MCF 10A (cell line): Measurements from ENCODE around the gene ST3GAL3. TPM values are rescaled to one million over a fixed set of nuclear protein-coding genes. Genes with fewer than 3 reads are reported as not detected.

Experiments
- BruUV-seq: library from RNA; stranded (reverse); fragments of 400-500 nt; replicated peaks from 2 replicates; lab custom pipeline; 2021; lab: Mats Ljungman, UMichigan
- CTCF ChIA-PET: fragments of 300-600 bp; sonication (Branson Sonifier 250); formaldehyde crosslinking; extraction: SDS; loops from one replicate; lab custom pipeline; 2021; ENCODE audit warnings: antibody characterized with exemption, inconsistent platforms; lab: Yijun Ruan, JAX
- POLR2A ChIA-PET: fragments of 300-600, 350-650 bp; sonication (Branson Sonifier 250); formaldehyde crosslinking; extraction: SDS; loops from one replicate; lab custom pipeline; 2020; ENCODE audit warnings: antibody characterized with exemption, inconsistent platforms; lab: Yijun Ruan, JAX
- DNase-seq: peaks from one replicate; pipeline ENCODE4 v3.0.0-alpha.2; 2018; ENCODE audit not compliant: unreplicated experiment
- H3K27ac Mint-ChIP-seq: one replicate; pipeline ENCODE4 v1.8.0; 2022; ENCODE audit warnings: mild to moderate bottlenecking, low read depth, mixed read lengths; ENCODE audit not compliant: unreplicated experiment
- H3K27me3 Mint-ChIP-seq: one replicate; pipeline ENCODE4 v1.8.0; 2022; ENCODE audit warnings: mixed read lengths; ENCODE audit not compliant: insufficient read depth, unreplicated experiment
- H3K36me3 Mint-ChIP-seq: one replicate; pipeline ENCODE4 v1.8.0; 2022; ENCODE audit warnings: mild to moderate bottlenecking, moderate library complexity, mixed read lengths; ENCODE audit not compliant: insufficient read depth, unreplicated experiment
- H3K4me1 Mint-ChIP-seq: one replicate; pipeline ENCODE4 v1.8.0; 2022; ENCODE audit warnings: mixed read lengths; ENCODE audit not compliant: insufficient read depth, unreplicated experiment
- H3K4me3 Mint-ChIP-seq: one replicate; pipeline ENCODE4 v1.8.0; 2022; ENCODE audit warnings: mild to moderate bottlenecking, moderate library complexity, mixed read lengths; ENCODE audit not compliant: unreplicated experiment
- H3K9me3 Mint-ChIP-seq: one replicate; pipeline ENCODE4 v1.8.0; 2022; ENCODE audit warnings: mixed read lengths; ENCODE audit not compliant: unreplicated experiment
- intact Hi-C: fragments of 100-400 bp; cut with micrococcal nuclease; formaldehyde crosslinking; loops from 2 replicates; pipeline ENCODE4 v1.14.1; 2022
- total RNA-seq: library from RNA; stranded (reverse); gene quantifications from 2 replicates; pipeline ENCODE4 v1.2.3, GENCODE V29; 2022
- TF ChIP-seq, protein P1 (sequence below): fragments of 200-600 bp; IDR thresholded peaks from one replicate; pipeline ENCODE4 v1.8.0; 2022; ENCODE audit warnings: antibody characterized with exemption, mild to moderate bottlenecking; ENCODE audit not compliant: unreplicated experiment

ST3GAL3 gene
- total RNA-seq, 1 experiment from 2014 or later: 24.2 TPM

DNA sequence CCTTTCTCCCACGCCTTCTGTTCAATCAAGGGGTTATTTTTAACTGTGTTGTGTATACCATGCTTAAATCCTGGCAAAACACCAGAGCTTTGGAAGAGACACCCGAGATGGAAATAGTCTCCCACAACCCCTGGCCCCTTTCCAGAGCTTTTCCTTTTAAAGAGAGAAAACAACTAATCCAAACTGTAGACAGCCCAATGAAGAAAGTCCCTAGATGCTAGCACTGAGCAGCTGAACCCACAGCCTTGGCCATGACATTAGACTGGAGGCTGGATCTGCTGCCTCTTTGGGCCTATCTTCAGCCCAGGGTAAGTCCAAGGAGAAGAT is 161.4 kb downstream of the ST3GAL3 start:
- peaks cover 21% of the 10 kb centered on the region for H3K4me1 Mint-ChIP-seq
- ChIA-PET POLR2A (interaction anchor here (0.6 to 1.4 kb wide), 6 partner anchors 7 to 152 kb away, joined by 3 to 5 read pairs (median 3); no protein-coding TSS in a partner anchor), CTCF (interaction anchor here (0.6 to 1.7 kb wide), 6 partner anchors 8 to 103 kb away, joined by 3 to 5 read pairs (median 4); no protein-coding TSS in a partner anchor)
- H3K27me3 Mint-ChIP-seq: no peaks in the 10 kb centered on the region
- intact Hi-C loops: no loop called here
- no peak overlapping the region for H3K4me3 Mint-ChIP-seq
- H3K9me3 Mint-ChIP-seq: no peaks in the 10 kb centered on the region
- BruUV-seq: no TSS peak
- TF ChIP-seq, protein P1, sequence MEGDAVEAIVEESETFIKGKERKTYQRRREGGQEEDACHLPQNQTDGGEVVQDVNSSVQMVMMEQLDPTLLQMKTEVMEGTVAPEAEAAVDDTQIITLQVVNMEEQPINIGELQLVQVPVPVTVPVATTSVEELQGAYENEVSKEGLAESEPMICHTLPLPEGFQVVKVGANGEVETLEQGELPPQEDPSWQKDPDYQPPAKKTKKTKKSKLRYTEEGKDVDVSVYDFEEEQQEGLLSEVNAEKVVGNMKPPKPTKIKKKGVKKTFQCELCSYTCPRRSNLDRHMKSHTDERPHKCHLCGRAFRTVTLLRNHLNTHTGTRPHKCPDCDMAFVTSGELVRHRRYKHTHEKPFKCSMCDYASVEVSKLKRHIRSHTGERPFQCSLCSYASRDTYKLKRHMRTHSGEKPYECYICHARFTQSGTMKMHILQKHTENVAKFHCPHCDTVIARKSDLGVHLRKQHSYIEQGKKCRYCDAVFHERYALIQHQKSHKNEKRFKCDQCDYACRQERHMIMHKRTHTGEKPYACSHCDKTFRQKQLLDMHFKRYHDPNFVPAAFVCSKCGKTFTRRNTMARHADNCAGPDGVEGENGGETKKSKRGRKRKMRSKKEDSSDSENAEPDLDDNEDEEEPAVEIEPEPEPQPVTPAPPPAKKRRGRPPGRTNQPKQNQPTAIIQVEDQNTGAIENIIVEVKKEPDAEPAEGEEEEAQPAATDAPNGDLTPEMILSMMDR: no peak
- H3K36me3 Mint-ChIP-seq: no peaks in the 10 kb centered on the region
- H3K27ac Mint-ChIP-seq: no peak overlapping the region
- DNase-seq: peak; percentile 86

DNA sequence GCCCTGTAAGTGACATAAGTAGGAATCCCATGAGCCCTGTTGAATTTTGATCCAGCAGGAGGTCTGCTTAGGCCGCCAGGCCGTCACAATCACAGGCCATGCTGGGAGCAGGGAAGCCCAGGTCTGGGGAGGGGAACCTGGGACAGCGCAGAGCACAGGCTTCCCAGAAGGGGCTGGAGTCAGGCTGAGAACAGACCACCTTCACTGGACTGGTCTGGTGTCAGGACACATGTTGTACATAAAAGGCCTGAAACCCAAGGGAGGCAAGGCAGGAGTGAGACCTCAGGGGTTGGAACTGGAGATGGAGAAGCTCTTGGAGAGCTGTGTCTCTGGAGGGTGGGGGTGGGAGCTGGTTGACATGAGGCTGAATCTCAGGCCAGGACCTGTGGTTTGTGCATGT is 163.0 kb downstream of the ST3GAL3 start:
- ChIA-PET POLR2A (interaction anchor here (0.7 kb wide), 1 partner anchor 108 kb away, joined by 3 read pairs; no protein-coding TSS in a partner anchor), CTCF (no interaction called here)
- no peak for DNase-seq
- no peaks in the 10 kb centered on the region for H3K36me3 Mint-ChIP-seq
- H3K9me3 Mint-ChIP-seq: no peaks in the 10 kb centered on the region
- intact Hi-C loops: no loop called here
- H3K4me3 Mint-ChIP-seq: no peak overlapping the region
- TF ChIP-seq, protein P1: no peak
- no peaks in the 10 kb centered on the region for H3K27me3 Mint-ChIP-seq
- H3K27ac Mint-ChIP-seq: no peak overlapping the region
- peaks cover 16% of the 10 kb centered on the region for H3K4me1 Mint-ChIP-seq
- no TSS peak for BruUV-seq

DNA sequence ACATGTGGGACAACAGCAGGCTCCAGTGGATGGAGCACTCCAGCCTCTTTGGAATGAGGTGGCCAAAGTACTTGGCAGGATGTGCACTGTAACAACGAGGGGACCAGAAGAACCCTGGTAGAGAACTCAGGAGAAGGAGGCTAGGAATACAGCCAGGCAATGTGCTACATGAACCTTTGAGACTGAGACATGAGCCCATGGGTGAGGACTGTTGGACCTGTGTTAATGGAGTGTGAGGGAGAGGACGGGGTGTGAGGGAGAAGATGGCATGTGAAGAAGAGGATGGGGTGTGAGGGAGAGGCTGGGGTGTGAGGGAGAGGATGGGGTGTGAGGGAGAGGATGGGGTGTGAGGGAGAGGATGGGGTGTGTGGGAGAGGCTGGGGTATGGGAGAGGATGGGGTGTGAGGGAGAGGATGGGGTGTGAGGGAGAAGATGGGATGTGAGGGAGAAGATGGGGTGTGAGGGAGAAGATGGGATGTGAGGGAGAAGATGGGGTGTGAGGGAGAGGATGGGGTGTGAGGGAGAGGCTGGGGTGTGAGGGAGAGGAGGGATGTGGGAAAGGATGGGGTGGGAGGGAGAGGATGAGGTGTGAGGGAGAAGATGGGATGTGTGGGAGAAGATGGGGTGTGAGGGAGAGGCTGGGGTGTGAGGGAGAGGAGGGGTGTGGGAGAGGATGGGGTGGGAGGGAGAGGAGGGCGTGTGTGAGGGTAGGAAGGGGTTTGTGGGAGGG is 164.0 kb downstream of the ST3GAL3 start:
- DNase-seq: no peak
- H3K36me3 Mint-ChIP-seq: no peaks in the 10 kb centered on the region
- no peak overlapping the region for H3K27ac Mint-ChIP-seq
- CTCF ChIA-PET: interaction anchor here (0.5 kb wide), 1 partner anchor 109 kb away, joined by 3 read pairs; no protein-coding TSS in a partner anchor
- no peaks in the 10 kb centered on the region for H3K9me3 Mint-ChIP-seq
- intact Hi-C loops: no loop called here
- peaks cover 16% of the 10 kb centered on the region for H3K4me1 Mint-ChIP-seq
- no TSS peak for BruUV-seq
- no peaks in the 10 kb centered on the region for H3K27me3 Mint-ChIP-seq
- POLR2A ChIA-PET: no interaction called here
- TF ChIP-seq, protein P1: no peak
- H3K4me3 Mint-ChIP-seq: no peak overlapping the region

DNA sequence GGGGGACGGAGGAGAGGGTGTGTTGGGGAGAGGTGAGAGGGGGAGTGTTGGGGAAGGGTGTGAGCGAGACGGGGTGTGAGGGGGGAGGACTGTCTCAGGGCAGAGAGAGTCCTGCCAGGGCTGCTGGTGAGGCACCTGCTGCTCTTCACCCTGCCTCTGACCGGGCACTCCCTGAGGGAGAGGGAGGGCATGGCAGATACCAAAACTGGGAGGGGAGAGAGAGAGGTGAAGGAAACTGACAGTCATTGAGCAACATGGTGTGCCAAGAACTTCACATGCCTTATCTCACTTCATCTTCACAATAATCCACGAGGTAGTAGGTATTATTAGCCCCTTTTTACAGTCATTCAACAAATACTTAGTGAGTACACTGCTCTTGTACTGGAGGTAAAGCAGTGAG is 164.9 kb downstream of the ST3GAL3 start:
- intact Hi-C loops: no loop called here
- Mint-ChIP-seq H3K36me3 (no peaks in the 10 kb centered on the region), H3K27me3 (no peaks in the 10 kb centered on the region), H3K9me3 (no peaks in the 10 kb centered on the region), H3K27ac (no peak overlapping the region), H3K4me3 (no peak overlapping the region), H3K4me1 (peaks cover 12% of the 10 kb centered on the region)
- ChIA-PET POLR2A (no interaction called here), CTCF (interaction anchor here (1.0 kb wide), 1 partner anchor 63 kb away, joined by 4 read pairs; no protein-coding TSS in a partner anchor)
- TF ChIP-seq, protein P1: no peak
- BruUV-seq: no TSS peak
- peak; percentile 61 for DNase-seq
